CD14-positive monocyte (primary cell): ENCODE results near the gene KLHL13. TPM values are rescaled to one million over a fixed set of nuclear protein-coding genes. Genes with fewer than 3 reads are reported as not detected.

ENCODE experiments used
- DNase-seq, 3 donors: peaks; one replicate each; pipeline ENCODE4 v3.0.0-alpha.2; 2011 to 2022
- H2AFZ ChIP-seq: 2 replicates; pipeline ENCODE4 v1.6.0; 2012; ENCODE audit warnings: mild to moderate bottlenecking, low read depth, low read length, inconsistent platforms; ENCODE audit not compliant: insufficient read depth, poor library complexity, severe bottlenecking
- H3K27ac ChIP-seq, 2 donors: 1 replicate in 1 of 2; 2 replicates in 1 of 2; pipeline ENCODE4 v1.5.1; 2012 to 2013; ENCODE audit warnings: low read length in 2 of 2, control low read depth in 1 of 2, inconsistent platforms in 1 of 2, low read depth in 1 of 2, mild to moderate bottlenecking in 1 of 2
- H3K27me3 ChIP-seq, 2 donors: one replicate each; pipeline versions ENCODE4 v1.6.0 to v1.6.1; 2011 to 2013; ENCODE audit warnings: low read length in 2 of 2; ENCODE audit not compliant: control insufficient read depth in 2 of 2, insufficient read depth in 2 of 2
- H3K36me3 ChIP-seq, 2 donors: replicated peaks in 1 of 2; 1 replicate in 1 of 2; 2 replicates in 1 of 2; pipeline versions ENCODE4 v1.5.1 to v1.6.1; 2012 to 2013; ENCODE audit warnings: low read length in 2 of 2, control low read depth in 1 of 2, inconsistent platforms in 1 of 2, mild to moderate bottlenecking in 1 of 2; ENCODE audit not compliant: insufficient read depth in 2 of 2, control insufficient read depth in 1 of 2
- H3K4me1 ChIP-seq, 2 donors: 1 replicate in 1 of 2; 2 replicates in 1 of 2; pipeline versions ENCODE4 v1.5.1 to v1.6.1; 2012 to 2013; ENCODE audit warnings: low read length in 2 of 2, control low read depth in 1 of 2, inconsistent platforms in 1 of 2, mild to moderate bottlenecking in 1 of 2, moderate library complexity in 1 of 2; ENCODE audit not compliant: insufficient read depth in 2 of 2, control insufficient read depth in 1 of 2
- H3K4me2 ChIP-seq: replicated peaks from 2 replicates; pipeline ENCODE3; 2012; ENCODE audit warnings: low read length, moderate library complexity, mild to moderate bottlenecking; ENCODE audit not compliant: poor library complexity, severe bottlenecking; ENCODE audit errors: extremely low read depth
- H3K4me3 ChIP-seq, 3 experiments: fragments of 200-600 bp in 1 of 3; sonication (generic) in 1 of 3; replicated peaks in 1 of 3; 1 replicate in 2 of 3; 2 replicates in 1 of 3; pipeline ENCODE4 v1.5.1; 2011 to 2013; ENCODE audit warnings: low read length in 3 of 3, mild to moderate bottlenecking in 3 of 3, control low read depth in 2 of 3, low read depth in 2 of 3, inconsistent platforms in 1 of 3, moderate library complexity in 1 of 3
- H3K79me2 ChIP-seq: 2 replicates; pipeline ENCODE4 v1.6.0; 2012; ENCODE audit warnings: mild to moderate bottlenecking, control low read depth, inconsistent platforms, low read length, moderate library complexity; ENCODE audit not compliant: insufficient read depth
- H3K9ac ChIP-seq: 2 replicates; pipeline ENCODE4 v1.6.0; 2017; ENCODE audit warnings: low read length, mild to moderate bottlenecking; ENCODE audit not compliant: insufficient read depth, poor library complexity, severe bottlenecking
- H3K9me3 ChIP-seq, 2 donors: replicated peaks in 1 of 2; 1 replicate in 1 of 2; 2 replicates in 1 of 2; pipeline versions ENCODE4 v1.5.1 to v1.6.1; 2012 to 2013; ENCODE audit warnings: low read length in 2 of 2, control low read depth in 1 of 2; ENCODE audit not compliant: control insufficient read depth in 1 of 2, insufficient read depth in 1 of 2
- H4K20me1 ChIP-seq: 2 replicates; pipeline ENCODE4 v1.6.0; 2012; ENCODE audit warnings: mild to moderate bottlenecking, low read length, control low read depth, moderate library complexity; ENCODE audit not compliant: insufficient read depth
- H3K27ac Mint-ChIP-seq, 7 donors: one replicate each; pipeline ENCODE4 v1.8.0; 2020; ENCODE audit warnings: mild to moderate bottlenecking in 7 of 7, mixed read lengths in 7 of 7, moderate library complexity in 6 of 7, inconsistent platforms in 2 of 7
- H3K27me3 Mint-ChIP-seq, 3 donors: one replicate each; pipeline ENCODE4 v1.8.0; 2021 to 2022; ENCODE audit warnings: low read depth in 3 of 3, mild to moderate bottlenecking in 3 of 3, mixed read lengths in 3 of 3, moderate library complexity in 3 of 3, inconsistent platforms in 1 of 3
- H3K36me3 Mint-ChIP-seq, 2 donors: one replicate each; pipeline ENCODE4 v1.8.0; 2020; ENCODE audit warnings: mixed read lengths in 2 of 2, inconsistent platforms in 1 of 2, mild to moderate bottlenecking in 1 of 2
- H3K4me1 Mint-ChIP-seq: one replicate; pipeline ENCODE4 v1.8.0; 2020; ENCODE audit warnings: mild to moderate bottlenecking, mixed read lengths
- H3K4me3 Mint-ChIP-seq, 2 donors: one replicate each; pipeline ENCODE4 v1.8.0; 2020; ENCODE audit warnings: mild to moderate bottlenecking in 2 of 2, mixed read lengths in 2 of 2, moderate library complexity in 1 of 2
- H3K9me3 Mint-ChIP-seq, 7 donors: one replicate each; pipeline ENCODE4 v1.8.0; 2020 to 2022; ENCODE audit warnings: mixed read lengths in 7 of 7, mild to moderate bottlenecking in 6 of 7, moderate library complexity in 6 of 7, inconsistent platforms in 2 of 7
- WGBS: methylation state at CpG from one replicate; pipeline ENCODE4 v1.1.5; 2013; ENCODE audit warnings: missing lambda C conversion rate; ENCODE audit not compliant: insufficient coverage; 5-methylcytosine and 5-hydroxymethylcytosine counted together
- intact Hi-C, 2 donors: fragments of 100-400 bp; cut with micrococcal nuclease; formaldehyde crosslinking; loops; one replicate each; pipeline versions ENCODE4 v1.15.0 to v1.15.1; 2023
- polyA plus RNA-seq, 3 donors: library from polyadenylated mRNA; depleted of rRNA in 1 of 3; unstranded in 2 of 3; stranded (reverse) in 1 of 3; fragments of 300-500 nt in 2 of 3; fragments of >200 nt in 1 of 3; fragmentation: Illumina TruSeq in 2 of 3; gene quantifications; 1 replicate in 2 of 3; 2 replicates in 1 of 3; pipeline ENCODE4 v1.2.3, GENCODE V29; 2012 to 2021
- TF ChIP-seq, protein P1 (sequence below): fragments of 200-600 bp; IDR thresholded peaks from one replicate; pipeline ENCODE4 v1.8.0; 2022; ENCODE audit warnings: antibody characterized with exemption, mild to moderate bottlenecking

Gene KLHL13
- polyA plus RNA-seq, 3 donors, result 0.05 to 0.41 (median 0.10) TPM

DNA sequence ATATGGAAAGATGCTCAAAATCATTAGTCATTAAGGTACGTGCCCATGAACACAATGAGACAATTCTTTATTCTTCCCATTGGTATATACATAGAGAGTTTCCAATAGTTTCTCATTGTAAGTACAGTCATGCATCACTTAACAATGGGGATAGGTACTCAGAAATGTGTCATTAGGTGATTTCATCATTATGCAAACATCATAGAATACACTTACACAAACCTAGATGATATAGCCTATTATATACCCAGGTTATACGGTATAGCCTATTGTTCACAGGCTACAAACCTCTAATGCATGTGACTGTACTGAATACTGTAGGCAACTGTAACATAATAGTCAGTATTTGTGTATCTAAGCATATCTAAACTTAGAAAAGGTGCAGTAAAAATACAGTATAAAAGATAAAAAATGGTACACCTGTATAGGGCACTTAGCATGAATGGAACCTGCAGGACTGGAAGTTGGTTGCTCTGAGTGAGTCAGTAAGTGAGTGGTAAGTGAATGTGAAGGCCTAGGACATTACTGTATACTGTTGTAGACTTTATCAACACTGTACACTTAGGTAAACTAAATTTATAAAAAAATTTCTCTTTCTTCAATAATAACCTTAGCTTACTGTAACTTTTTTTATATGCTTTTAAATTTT lies 49.6 kb downstream of the KLHL13 start:
- H2AFZ ChIP-seq, result no peak overlapping the region
- Mint-ChIP-seq H3K27ac (no peak overlapping the region), H3K27me3 (peaks cover 0 to 3% (median 3%) of the 10 kb centered on the region in 3 donors), H3K4me1 (peaks cover 9% of the 10 kb centered on the region), H3K9me3 (peaks cover 0 to 3% (median 0%) of the 10 kb centered on the region in 7 donors), H3K36me3 (no peaks in the 10 kb centered on the region), H3K4me3 (no peak overlapping the region)
- TF ChIP-seq, protein P1, sequence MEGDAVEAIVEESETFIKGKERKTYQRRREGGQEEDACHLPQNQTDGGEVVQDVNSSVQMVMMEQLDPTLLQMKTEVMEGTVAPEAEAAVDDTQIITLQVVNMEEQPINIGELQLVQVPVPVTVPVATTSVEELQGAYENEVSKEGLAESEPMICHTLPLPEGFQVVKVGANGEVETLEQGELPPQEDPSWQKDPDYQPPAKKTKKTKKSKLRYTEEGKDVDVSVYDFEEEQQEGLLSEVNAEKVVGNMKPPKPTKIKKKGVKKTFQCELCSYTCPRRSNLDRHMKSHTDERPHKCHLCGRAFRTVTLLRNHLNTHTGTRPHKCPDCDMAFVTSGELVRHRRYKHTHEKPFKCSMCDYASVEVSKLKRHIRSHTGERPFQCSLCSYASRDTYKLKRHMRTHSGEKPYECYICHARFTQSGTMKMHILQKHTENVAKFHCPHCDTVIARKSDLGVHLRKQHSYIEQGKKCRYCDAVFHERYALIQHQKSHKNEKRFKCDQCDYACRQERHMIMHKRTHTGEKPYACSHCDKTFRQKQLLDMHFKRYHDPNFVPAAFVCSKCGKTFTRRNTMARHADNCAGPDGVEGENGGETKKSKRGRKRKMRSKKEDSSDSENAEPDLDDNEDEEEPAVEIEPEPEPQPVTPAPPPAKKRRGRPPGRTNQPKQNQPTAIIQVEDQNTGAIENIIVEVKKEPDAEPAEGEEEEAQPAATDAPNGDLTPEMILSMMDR, result no peak
- no peaks in the 10 kb centered on the region for H3K79me2 ChIP-seq
- H3K27ac ChIP-seq, result no peak overlapping the region
- no peaks in the 10 kb centered on the region for H3K27me3 ChIP-seq
- DNase-seq, result no peak
- H3K9me3 ChIP-seq, result no peaks in the 10 kb centered on the region
- no peaks in the 10 kb centered on the region for H4K20me1 ChIP-seq
- H3K4me2 ChIP-seq, result no peak overlapping the region
- peaks cover 0 to 2% of the 10 kb centered on the region in 2 donors for H3K4me1 ChIP-seq
- no peak overlapping the region for H3K4me3 ChIP-seq
- H3K36me3 ChIP-seq, result no peaks in the 10 kb centered on the region
- intact Hi-C loops, result no loop called here
- no CpG with 5 or more reads among the region's 2 CpGs for WGBS
- H3K9ac ChIP-seq, result no peak overlapping the region

DNA sequence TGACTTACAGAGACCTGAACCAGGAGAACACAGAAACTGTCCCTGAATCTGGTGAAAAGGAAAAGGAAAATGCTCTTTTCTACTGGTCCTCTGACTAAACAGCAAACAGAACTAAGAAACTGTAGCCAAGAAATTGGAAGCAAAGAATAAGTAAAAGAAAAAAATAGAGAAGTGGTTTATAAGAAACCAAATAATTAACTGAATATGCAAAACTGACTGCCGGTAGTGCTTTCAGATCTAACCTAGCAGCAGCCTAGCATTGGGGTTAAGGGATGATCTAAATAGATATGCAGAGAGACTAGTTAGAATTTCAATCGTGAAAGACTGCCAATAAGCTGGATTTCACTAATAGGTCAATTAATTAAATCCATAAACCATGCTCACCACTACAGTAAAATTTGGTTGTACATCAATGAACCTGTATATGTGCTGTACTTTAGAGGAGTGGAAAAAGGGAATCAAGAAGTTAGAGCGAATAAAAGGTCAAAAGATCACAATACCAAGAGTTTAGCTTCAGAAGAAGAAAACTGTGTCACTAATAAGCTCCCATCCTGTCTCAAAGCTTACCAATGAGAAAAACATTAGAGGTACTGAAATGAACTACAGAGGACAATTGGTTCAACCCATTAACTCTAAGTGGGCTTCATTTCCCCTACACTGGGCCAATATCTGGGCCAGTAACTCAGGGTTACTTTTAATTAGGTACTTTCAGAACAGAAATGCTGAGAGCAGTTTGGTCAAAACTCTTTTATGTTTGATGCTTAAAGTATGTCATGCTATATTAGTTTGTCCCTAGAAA lies 53.6 kb downstream of the KLHL13 start:
- Mint-ChIP-seq H3K36me3 (no peaks in the 10 kb centered on the region), H3K4me3 (no peak overlapping the region), H3K27me3 (no peaks in the 10 kb centered on the region), H3K9me3 (no peaks in the 10 kb centered on the region), H3K27ac (peak overlapping the region in 1 of 7 donors; percentile 37), H3K4me1 (peaks cover 12% of the 10 kb centered on the region)
- Histone ChIP-seq H3K4me1 (peaks cover 0 to 2% of the 10 kb centered on the region in 2 donors), H3K27me3 (no peaks in the 10 kb centered on the region), H3K4me3 (no peak overlapping the region), H4K20me1 (no peaks in the 10 kb centered on the region), H3K36me3 (no peaks in the 10 kb centered on the region), H2AFZ (no peak overlapping the region), H3K9me3 (no peaks in the 10 kb centered on the region), H3K79me2 (no peaks in the 10 kb centered on the region), H3K4me2 (no peak overlapping the region), H3K9ac (no peak overlapping the region), H3K27ac (no peak overlapping the region)
- no CpG with 5 or more reads among the region's 3 CpGs for WGBS
- DNase-seq, result no peak
- TF ChIP-seq, protein P1, result no peak
- intact Hi-C loops, result no loop called here
